Measurements from ENCODE around the gene SPSB1. TPM values are rescaled to one million over a fixed set of nuclear protein-coding genes. Genes with fewer than 3 reads are reported as not detected.

Gene SPSB1
- polyA plus RNA-seq, 1 experiment, result 20.3 TPM

DNA sequence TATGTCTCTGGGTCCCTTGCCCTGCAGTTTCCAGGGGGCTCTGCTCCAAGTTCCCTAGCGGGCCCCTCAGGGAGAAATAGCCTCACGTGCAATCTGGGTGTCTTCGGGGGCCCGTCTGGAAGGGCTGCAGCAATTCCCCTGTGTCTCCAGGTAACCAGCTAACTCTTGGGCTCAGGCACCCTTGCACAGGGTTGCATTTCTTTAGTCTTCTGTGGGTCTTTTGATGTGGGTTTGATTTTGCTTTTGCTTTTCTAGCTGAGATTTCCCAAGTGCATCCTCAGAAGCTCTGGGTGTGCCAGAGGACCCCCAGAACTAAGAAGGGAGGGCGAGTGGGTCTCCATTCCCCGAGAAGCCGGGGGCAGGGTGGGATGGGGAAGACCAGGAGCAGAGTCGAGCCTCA is 75.7 kb downstream of the SPSB1 start:
- POLR2A ChIA-PET, result interaction anchor here (0.7 kb wide), 1 partner anchor 15 kb away, joined by 3 read pairs; no protein-coding TSS in a partner anchor
- TF ChIP-seq, protein P1, sequence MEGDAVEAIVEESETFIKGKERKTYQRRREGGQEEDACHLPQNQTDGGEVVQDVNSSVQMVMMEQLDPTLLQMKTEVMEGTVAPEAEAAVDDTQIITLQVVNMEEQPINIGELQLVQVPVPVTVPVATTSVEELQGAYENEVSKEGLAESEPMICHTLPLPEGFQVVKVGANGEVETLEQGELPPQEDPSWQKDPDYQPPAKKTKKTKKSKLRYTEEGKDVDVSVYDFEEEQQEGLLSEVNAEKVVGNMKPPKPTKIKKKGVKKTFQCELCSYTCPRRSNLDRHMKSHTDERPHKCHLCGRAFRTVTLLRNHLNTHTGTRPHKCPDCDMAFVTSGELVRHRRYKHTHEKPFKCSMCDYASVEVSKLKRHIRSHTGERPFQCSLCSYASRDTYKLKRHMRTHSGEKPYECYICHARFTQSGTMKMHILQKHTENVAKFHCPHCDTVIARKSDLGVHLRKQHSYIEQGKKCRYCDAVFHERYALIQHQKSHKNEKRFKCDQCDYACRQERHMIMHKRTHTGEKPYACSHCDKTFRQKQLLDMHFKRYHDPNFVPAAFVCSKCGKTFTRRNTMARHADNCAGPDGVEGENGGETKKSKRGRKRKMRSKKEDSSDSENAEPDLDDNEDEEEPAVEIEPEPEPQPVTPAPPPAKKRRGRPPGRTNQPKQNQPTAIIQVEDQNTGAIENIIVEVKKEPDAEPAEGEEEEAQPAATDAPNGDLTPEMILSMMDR (IDR thresholded peaks at IDR 0.05; ENCODE audit: low read depth, low read length), result no peak
- CTCF ChIA-PET, result no interaction called here
- Histone ChIP-seq H3K27ac (ENCODE audit: low read depth, low read length) (no peak overlapping the region), H3K4me3 (ENCODE audit: low read depth, low read length) (no peak overlapping the region), H3K9me3 (ENCODE audit: control insufficient read depth, insufficient read depth, low read length) (no peaks in the 10 kb centered on the region; the same call in 1 of the 2 replicates), H3K27me3 (ENCODE audit: control insufficient read depth, insufficient read depth, low read length) (no peaks in the 10 kb centered on the region)
- no peak for DNase-seq (ENCODE audit: low read depth, low spot score)

- no peak overlapping the region for H3K27ac ChIP-seq (ENCODE audit: low read depth, low read length)
- ChIA-PET POLR2A (no interaction called here), CTCF (no interaction called here)
- DNase-seq (ENCODE audit: low read depth, low spot score), result no peak
- no peak overlapping the region for H3K4me3 ChIP-seq (ENCODE audit: low read depth, low read length)
- H3K9me3 ChIP-seq (ENCODE audit: control insufficient read depth, insufficient read depth, low read length), result no peaks in the 10 kb centered on the region; the same call in 1 of the 2 replicates
- no peaks in the 10 kb centered on the region for H3K27me3 ChIP-seq (ENCODE audit: control insufficient read depth, insufficient read depth, low read length)
- TF ChIP-seq, protein P1 (IDR thresholded peaks at IDR 0.05; ENCODE audit: low read depth, low read length), result no peak
These were observed 77.5 kb downstream of the SPSB1 start for GRCh38 chr1:9369964-9370788.

DNA sequence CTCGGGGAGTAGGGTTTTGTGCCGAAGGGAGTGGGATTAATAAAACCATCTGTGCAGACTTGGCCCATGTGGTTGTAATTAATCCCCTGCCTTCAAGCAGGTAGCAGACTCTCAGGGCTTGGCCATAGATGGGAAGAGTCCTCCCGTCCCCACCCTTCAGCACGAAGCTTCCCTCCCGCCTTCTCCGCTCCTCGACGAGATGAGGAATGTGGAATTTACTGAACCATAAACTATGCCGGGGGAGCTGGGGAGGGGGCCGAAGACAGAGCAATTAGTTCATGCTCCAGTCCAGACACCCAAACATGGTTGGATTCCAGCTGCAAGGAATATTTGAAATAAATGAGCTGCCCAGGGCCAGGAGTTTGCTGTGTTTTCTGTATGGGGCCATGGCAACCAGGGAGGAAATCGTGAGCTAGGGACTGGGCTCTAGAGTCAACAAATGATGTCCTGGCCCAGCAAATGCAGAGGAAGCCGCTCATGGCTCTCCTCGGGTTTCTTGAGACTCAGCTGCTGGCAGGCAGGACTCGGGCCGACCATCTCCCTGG is 78.8 kb downstream of the SPSB1 start:
- no peak overlapping the region for H3K4me3 ChIP-seq (ENCODE audit: low read depth, low read length)
- no peaks in the 10 kb centered on the region; the same call in 1 of the 2 replicates for H3K9me3 ChIP-seq (ENCODE audit: control insufficient read depth, insufficient read depth, low read length)
- DNase-seq (ENCODE audit: low read depth, low spot score), result peak; percentile 44
- H3K27me3 ChIP-seq (ENCODE audit: control insufficient read depth, insufficient read depth, low read length), result no peaks in the 10 kb centered on the region
- H3K27ac ChIP-seq (ENCODE audit: low read depth, low read length), result peak overlapping the region; percentile 65
- CTCF ChIA-PET, result interaction anchor here (0.7 to 0.8 kb wide), 2 partner anchors 84 to 147 kb away, joined by 3 to 4 read pairs; no protein-coding TSS in a partner anchor
- TF ChIP-seq, protein P1 (IDR thresholded peaks at IDR 0.05; ENCODE audit: low read depth, low read length), result no peak
- POLR2A ChIA-PET, result interaction anchor here (0.7 to 1.0 kb wide), 3 partner anchors 28 to 50 kb away, joined by 3 to 8 read pairs (median 3); no protein-coding TSS in a partner anchor

GRCh38 chr1:9371951-9372350 is 79.3 kb downstream of the SPSB1 start:
- no peaks in the 10 kb centered on the region for H3K27me3 ChIP-seq (ENCODE audit: control insufficient read depth, insufficient read depth, low read length)
- H3K9me3 ChIP-seq (ENCODE audit: control insufficient read depth, insufficient read depth, low read length), result no peaks in the 10 kb centered on the region; the same call in 1 of the 2 replicates
- no peak overlapping the region for H3K4me3 ChIP-seq (ENCODE audit: low read depth, low read length)
- DNase-seq (ENCODE audit: low read depth, low spot score), result no peak
- CTCF ChIA-PET, result interaction anchor here (0.7 to 0.8 kb wide), 2 partner anchors 84 to 147 kb away, joined by 3 to 4 read pairs; no protein-coding TSS in a partner anchor
- TF ChIP-seq, protein P1 (IDR thresholded peaks at IDR 0.05; ENCODE audit: low read depth, low read length), result no peak
- peak overlapping the region; percentile 65 for H3K27ac ChIP-seq (ENCODE audit: low read depth, low read length)
- POLR2A ChIA-PET, result interaction anchor here (0.7 to 1.0 kb wide), 4 partner anchors 28 to 213 kb away, joined by 3 to 8 read pairs (median 4); no protein-coding TSS in a partner anchor

Data from AG04450 (cell line).